HG03457 (cell line): ENCODE measurements around the gene PI4K2A.

ENCODE experiments used
- ATAC-seq: cut with Tn5 transposase; IDR thresholded peaks from one replicate; pipeline ENCODE4 v1.9.1; 2021; ENCODE audit warnings: moderate number of reproducible peaks; ENCODE audit not compliant: unreplicated experiment

The PI4K2A gene

DNA sequence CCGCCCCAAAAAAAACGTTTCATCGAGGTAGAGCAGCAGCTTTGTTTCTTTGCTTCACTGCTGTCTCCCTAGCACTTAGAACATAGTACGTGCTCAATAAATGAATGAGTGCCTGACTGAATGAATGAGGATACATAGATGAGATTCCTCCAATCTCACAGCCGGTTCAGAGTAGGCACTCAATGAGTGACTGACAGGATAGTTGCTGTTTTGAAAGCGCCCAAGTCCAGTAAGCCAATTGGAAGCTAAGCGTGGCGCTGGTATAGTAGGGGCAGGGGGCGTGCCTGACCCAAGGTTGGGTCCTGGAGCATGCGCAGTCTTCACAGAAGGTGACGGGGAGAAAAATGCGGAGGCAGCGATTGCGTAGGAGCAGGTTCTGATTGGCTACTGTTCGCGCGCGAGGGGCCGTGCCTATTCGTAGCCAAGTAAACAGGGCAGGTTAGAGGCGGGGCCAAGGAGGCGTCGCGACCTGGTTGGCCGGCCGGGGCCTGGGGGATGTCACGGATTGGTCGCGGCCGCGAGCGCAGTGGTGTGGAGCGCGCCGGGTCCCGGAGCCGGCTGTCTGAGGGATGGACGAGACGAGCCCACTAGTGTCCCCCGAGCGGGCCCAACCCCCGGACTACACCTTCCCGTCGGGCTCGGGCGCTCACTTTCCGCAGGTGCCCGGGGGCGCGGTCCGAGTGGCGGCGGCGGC lies at the start of gene PI4K2A:
PI4K2A (plus strand) TSS at position 498 of the 694 bp plus-strand sequence; CDS start at position 570, 72 bp downstream.
- ATAC-seq: peak; percentile 98

DNA sequence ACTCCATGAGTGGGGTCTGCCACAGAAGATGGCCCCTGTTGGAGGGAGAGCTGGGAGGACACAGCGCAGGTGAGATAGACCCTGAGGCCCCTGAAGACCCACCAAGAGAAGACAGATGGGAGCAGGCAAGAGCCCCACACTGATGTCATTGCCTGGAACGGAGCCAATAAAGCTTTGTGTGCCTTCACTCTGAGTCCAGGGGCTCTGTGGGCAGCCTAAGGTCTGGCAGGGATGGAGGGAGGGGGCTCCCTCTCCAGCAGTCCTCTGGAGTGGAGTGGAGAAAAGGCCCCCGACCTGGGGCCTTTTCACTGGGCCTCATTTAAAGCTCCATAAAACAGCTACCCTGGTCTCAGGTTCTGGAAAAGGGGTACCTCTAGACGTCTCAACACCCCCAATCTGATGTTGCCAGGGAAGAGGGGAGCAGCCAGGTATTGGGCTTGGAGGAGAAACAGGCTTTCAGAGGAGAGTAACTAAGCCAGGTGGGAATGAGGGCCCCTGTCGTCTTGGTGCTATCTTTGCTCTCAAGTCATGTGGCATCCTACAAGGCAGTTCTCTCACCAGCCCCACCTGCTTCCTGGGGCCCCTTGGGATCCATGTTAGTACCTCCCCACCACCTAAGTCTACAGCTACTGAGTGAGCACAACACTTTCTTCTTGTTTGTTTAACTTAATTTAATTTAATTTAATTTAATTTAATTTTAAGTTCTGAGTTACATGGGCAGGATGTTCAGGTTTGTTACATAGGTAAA lies 49.5 kb upstream of the PI4K2A start:
- no peak for ATAC-seq

DNA sequence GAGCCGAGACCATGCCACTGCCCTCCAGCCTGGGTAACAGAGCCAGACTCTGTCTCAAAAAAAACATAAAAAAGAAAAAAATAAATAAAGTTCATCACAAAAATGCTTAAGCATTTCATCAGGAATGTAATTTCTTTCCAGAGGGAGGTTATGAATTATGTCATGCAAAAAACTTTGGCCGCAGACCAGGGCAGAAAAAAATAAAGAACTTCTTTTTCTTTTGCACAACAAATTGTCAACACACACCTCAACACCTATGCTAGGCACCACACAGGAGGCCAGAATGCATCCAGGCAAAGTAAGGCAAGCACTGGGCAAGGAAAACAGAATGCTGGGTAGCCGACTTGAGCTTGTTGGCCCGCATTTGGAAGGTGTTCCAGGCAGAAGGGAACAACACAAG lies 47.0 kb upstream of the PI4K2A start:
- ATAC-seq: no peak

DNA sequence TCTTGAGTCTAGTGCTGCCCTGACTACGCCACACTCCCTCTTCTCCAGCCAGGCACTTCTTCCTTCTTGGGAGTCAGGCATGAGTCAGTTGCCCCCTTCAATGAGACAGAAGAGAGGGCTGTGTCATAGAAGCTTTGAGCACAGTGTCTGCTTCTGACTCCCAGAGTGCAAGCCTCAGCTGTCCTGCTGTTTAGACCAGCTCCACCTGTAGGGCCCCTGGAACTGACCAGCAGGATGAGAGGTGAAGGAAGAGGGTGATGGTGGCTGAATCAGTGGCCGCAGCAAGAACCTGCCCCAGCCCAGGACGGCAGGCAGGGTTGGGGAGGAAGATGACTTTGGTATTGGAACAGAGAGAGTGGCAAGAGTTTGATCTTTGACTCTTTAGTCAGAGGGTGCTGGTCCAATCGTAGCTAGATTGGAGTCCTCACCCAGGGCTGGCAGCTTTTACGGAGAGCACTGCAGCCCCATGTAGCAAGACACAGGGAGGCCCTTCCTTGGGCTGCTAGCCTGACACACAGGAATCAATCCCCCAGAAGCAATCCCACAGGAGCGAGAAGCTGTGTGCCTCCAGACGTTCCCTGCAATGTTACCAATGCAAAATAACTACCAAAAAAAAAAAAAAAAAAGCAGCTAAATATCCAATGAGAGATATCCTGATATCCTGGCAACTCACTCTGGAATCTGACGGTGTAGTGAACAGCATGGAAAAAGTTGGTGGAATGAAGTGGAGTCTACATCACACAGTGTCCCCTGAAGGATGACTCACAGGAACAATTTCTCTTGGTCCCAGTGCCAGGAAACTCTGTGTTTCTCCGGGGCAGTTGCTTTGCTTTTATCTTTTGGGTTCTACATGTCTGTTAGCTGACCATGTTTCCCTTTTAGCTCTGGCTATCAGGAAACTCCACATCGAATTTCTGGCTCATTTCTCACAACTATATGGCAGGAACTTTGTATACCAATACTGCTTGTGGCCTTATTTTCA lies 44.1 kb upstream of the PI4K2A start:
- ATAC-seq: no peak

DNA sequence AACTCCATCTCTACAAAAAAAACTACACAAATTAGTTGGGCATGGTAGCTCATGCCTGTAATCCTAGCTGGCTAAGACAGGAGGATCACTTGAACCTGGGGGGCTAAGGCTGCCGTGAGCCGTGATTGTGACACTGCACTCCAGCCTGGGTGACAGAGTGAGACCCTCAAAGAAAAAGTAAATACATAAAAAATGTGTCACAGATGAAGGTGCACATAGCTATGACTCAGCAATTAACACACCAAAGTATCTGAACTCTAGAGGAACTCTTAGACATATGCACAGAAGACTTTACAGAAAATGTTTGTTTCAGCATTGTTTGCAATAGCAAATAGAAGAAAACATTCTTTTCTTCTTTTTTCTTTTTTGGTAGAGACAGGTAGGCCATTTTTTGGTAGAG lies 42.7 kb upstream of the PI4K2A start:
- no peak for ATAC-seq

DNA sequence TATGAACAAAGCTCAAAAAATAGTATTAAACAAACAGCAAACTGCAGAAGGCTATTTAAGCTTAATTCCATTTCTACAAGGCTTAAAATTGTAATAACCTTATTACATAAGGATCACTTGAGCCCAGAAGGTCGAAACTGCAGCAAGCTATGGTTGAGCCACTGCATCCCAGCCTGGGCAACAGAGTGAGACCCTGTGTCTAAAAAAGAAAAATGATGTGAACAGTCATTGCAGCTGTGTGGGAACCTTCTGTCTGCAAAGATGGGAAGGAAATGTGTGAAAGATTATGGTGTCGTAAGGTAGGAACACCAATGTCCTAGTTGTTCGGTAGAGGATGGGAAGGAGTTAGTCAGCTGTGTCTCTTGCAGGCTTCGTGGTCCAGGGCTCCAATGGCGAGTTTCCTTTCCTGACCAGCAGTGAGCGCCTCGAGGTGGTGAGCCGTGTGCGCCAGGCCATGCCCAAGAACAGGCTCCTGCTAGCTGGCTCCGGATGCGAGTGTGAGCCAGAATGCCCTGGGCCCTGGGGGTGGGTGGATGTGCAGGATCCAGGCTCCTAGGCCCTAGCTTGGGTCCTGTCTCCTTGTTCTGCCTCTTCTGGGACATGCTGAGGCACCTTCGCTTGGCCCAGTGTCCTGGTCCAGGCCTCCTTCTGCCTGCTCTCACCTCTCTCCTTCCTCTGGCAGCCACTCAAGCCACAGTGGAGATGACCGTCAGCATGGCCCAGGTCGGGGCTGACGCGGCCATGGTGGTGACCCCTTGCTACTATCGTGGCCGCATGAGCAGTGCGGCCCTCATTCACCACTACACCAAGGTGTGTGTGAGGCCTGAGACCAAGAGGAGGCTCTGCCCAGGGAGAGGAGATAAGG lies 41.8 kb upstream of the PI4K2A start:
- ATAC-seq: no peak

DNA sequence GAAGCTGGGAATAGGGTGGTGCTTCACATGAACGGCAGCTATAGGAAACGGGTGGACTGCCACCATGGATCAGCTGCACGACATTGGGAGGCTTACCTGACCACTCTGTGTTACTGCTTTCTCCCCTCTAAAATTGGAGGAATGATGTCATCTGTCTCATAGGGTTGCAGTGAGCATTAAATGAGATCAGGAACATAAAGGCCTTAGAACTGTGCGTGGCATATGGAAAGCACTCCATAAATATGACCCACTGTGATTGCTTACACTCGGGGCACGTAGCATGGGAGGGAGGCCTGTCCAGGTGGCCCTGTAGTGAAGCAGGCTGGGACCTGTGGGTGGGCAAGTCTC lies 41.2 kb upstream of the PI4K2A start:
- no peak for ATAC-seq

DNA sequence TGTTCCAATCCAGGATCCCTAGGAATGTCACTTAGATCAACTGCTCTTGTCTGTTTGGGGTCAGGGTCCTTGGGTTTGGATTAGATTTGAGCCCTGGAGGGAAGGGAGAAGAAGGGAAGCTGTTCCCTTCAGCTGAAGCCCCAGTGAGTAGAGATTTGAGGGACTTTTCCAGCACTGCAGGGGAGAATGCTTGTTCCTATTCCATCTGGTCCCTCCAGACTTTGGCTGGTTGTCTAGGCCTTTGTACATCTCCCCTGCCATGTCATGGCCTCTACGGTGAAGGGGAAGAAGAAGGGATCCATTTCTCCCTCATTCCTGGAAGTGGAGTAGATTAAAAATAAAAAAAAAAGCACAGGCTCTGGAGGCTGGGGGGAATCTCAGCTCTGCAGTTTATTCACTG lies 39.9 kb upstream of the PI4K2A start:
- no peak for ATAC-seq

DNA sequence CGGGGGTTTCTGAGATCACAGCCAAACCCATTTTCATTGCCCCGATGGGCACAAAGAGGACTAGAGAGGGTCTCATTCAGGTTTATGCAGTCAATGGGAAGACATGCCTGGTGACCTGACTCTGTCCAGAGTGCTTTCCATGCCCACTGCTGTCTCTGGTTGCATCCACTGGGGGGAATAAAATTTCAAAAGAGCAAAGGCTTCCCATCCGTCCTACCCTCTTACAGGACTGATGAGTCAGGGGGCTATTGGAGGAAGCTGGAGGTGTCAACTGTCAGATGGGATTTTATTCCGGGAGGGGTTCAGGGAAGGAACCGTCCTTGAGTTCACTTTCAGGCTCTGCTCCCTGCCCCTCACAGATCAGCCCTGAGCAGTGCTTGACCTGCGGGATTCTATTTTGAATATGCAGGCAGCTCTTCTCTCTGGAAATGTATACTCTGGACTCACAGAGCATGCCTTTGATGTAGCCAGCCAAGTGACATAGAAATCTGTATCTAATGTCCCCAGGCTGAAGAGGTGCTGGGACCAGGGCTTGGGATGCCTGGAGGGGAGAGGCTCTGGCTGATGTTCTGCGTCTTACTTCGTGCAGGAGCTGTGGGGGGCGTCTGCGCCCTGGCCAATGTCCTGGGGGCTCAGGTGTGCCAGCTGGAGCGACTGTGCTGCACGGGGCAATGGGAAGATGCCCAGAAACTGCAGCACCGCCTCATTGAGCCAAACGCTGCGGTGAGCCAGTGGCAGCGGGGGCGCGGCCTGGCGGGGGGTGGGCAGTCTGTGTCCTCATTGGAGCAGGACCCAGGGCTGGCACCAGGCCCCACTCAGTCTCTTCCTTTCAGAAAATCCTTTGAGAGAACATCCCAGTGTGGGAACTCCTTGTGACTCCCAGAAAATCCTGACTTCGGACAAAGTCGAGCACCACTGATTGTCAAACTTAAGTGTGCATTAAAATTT lies 38.9 kb upstream of the PI4K2A start:
- ATAC-seq: no peak

DNA sequence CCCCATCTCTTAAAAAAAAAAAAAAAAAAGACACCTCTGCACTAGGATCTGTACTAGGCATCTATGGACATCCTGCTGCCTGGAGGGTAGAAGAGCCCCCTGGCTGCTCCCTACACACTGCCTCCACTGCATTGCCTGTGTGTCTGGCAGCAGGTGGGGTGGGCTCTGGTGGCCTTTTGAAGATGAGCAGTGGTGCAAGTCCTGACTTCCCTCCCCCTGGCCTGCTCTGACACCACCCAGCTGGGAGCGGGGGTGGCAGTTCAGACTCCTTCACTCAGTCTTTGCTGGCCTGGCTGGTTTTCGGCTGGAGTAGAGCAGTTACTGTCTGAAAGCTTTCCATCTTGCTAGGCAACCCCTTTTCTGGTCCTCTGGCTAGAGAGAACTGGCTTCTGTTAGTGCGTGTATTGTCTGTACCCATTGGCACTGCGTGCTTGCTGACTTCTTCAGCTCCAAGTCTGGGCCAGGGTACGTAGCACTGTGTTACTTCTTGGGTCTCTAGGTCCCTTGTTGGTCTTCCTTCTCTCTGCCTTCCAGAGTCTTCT lies 33.3 kb upstream of the PI4K2A start:
- ATAC-seq: no peak

DNA sequence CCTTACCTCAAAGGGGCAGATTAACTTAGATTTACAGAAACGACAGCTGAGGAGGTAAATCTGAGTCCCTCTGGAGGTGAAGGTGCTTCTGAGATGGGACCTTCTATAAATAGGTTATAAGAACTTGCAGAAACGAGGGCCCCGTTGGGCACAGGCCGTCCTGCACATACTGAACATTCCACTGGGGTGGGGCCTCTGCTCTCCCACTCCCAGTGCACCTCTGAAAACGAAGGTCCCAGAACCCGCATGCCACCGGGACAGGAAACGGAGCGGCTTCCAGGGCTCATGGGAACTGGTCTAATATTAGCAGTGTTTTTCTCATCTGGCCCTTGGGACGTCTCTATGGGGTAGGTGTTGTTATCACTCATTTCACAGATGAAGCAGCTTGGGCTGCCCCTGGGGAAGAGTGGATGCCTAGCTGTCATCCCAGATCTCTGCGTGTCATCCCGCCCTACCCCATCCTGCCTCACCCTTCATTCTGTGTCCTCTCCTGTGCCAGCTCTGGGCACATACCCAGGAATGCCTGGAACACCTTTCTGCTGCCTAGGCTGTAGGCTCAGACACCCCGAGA lies 31.4 kb upstream of the PI4K2A start:
- no peak for ATAC-seq

DNA sequence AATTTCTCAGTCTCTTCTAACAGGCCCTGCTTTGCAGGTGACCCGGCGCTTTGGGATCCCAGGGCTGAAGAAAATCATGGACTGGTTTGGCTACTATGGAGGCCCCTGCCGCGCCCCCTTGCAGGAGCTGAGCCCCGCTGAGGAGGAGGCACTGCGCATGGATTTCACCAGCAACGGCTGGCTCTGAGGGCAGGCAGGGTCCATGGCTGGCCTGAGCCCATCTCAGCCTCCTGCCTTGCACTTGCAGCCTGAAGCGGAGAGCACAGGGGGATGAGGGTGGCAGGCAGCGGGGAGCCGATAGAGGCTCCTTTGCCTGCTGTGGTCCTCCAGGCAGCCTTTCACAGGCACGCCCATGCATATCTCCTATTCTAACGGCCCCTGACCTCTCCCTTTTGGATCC lies 29.0 kb upstream of the PI4K2A start:
- ATAC-seq: no peak

DNA sequence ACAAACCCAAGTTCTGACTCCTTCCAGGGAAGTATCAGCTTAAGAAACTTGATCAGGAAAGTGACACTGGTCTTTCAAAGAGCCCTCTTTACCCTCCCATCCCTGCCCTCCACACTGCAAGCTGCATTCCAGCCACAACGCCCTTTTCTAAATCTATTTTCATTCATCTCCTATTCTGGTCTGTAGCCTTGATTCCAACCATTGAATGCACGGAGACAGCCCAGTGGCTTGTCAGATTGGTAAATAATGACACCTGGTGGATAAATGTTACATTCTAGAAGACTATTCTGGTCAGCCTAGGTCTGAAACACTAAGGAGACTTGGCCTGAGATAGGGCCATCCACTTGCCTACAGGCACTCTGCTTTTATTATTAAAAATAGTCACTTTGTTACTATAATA lies 28.1 kb upstream of the PI4K2A start:
- ATAC-seq: no peak

DNA sequence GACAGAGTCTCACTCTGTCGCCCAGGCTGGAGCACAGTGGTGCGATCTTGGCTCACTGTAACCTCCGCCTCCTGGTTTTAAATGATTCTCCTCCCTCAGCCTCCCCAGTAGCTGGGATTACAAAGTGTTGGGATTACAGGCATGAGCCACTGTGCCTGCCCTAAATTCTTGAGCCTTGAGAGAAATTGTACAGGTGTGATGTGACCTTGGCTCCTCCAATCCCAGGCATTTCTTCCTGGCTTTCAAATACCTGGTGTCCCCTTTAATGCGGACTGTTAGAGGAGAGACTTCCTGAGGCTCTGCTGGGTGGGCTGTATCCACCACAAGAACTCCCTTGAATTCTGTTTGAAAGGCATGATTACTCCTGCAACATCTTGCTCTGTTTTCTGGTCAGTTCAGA lies 22.2 kb upstream of the PI4K2A start:
- ATAC-seq: no peak

DNA sequence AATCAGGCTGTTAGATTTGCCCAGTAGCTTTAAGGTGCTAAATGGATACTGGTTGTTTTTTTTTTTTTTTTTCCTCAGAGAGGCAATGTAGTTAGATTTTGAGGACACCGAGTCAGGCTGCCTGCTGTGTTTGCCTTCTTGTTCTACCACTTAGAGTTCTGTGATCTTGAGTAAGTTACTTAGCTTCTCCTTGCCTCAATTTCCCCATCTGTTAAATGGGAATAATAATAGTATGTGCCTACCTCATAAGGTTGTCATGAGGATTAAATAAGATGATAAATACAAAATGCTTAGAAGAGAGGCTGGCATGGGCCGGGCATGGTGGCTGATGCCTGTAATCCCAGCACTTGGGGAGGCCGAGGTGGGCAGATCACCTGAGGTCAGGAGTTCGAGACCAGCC lies 21.7 kb upstream of the PI4K2A start:
- no peak for ATAC-seq

DNA sequence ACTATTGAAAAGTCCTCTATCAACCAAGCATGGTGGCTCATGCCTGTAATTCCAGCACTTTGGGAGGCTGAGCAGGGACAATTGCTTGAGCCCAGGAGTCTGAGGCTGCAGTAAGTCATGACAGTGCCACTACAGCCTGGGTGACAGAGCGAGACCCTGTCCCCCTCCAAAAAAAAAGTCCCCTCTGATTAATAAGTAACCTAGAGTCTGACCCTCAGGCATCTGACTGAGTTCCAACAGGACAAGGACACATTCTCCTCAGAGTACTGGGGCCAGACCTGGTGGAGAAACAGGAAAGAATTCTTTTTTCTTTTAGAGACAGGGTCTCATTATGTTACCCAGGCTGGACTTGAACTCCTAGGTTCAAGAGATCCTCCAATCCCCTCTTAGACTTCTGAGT lies 17.2 kb upstream of the PI4K2A start:
- ATAC-seq: no peak

DNA sequence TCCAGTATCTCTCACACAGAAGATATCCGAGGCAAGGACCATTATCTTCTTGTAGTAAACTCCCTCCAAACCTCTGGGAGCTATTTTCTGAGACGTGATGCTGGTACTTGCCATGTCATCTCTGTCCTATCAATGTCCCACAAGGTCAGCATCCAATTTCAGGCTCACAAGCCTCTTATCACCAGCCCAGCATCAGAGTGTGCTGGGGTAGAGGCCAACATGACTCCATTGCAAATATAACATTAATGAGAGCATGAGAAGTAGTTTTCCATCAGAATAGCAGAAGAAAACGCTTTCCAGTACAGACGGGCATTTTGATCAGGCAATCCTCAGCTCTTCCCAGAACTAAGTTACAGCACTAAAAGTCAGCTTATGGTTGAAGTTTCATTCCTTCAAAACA lies 12.7 kb upstream of the PI4K2A start:
- ATAC-seq: no peak

DNA sequence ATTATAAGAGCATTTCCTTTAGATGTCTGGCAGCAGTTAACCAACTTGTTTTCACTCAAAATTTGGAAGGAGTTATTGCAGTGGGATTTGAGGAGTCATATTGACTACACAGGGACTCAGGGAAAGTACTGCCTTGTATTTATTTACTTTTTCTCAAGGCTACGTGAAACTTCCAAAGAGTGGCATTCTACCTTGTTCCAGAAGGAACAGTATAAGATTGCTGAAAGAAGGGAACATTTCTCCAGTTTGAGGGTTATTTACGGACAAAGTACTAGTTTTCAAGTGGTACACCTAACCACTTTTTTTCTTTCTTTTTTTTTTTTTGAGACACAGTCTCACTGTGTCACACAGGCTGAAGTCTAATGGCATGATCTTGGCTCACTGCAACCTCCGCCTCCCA lies 12.2 kb upstream of the PI4K2A start:
- ATAC-seq: no peak

DNA sequence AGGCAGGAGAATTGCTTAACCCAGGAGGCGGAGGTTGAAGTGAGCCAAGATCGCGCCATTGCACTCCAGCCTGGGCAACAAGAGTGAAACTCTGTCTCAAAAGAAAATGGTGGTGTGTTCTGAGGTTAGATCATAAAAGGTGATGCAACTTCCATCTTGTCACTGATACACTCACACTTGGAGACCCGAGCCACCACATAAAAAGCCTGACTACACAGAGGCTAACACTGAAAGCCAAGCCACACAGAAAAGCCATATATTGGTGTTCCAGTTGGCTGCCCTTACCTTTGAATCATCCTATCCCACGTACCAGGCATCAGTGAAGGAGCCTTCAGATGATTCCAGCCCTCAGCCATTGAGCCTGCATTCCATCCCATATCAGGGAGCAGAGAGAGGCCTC lies 11.2 kb upstream of the PI4K2A start:
- ATAC-seq: no peak
